ENCODE measurements around the gene PRDM11.

The PRDM11 gene

GRCh38 chr11:45225277-45225676, 78.8 kb downstream of the PRDM11 start:
- no peak for TF ChIP-seq CTCF (IDR thresholded peaks at IDR 0.05)
- no peaks in the 10 kb centered on the region for H3K9me3 ChIP-seq (ENCODE audit: control insufficient read depth, low read length)
- no peak overlapping the region for H3K9ac ChIP-seq
- no peaks in the 10 kb centered on the region for H3K79me2 ChIP-seq
- no peaks in the 10 kb centered on the region for H3K36me3 ChIP-seq (ENCODE audit: control insufficient read depth, insufficient read depth, low read length)
- no peaks in the 10 kb centered on the region for H3K4me1 ChIP-seq
- H3K27me3 ChIP-seq (ENCODE audit: control insufficient read depth, insufficient read depth, low read length), result no peaks in the 10 kb centered on the region
- no peak overlapping the region for H3K27ac ChIP-seq
- H2AFZ ChIP-seq, result no peak overlapping the region
- H3K4me3 ChIP-seq (ENCODE audit: low read depth, low read length), result no peak overlapping the region
- no peak overlapping the region for H3K4me2 ChIP-seq (ENCODE audit: low read length)

- no peaks in the 10 kb centered on the region for H3K36me3 ChIP-seq (ENCODE audit: control insufficient read depth, insufficient read depth, low read length)
Observed at GRCh38 chr11:45225961-45226871, 79.8 kb downstream of the PRDM11 start.

GRCh38 chr11:45226901-45227300, 80.5 kb downstream of the PRDM11 start:
- no peak overlapping the region for H3K4me2 ChIP-seq (ENCODE audit: low read length)
- no peak for TF ChIP-seq CTCF (IDR thresholded peaks at IDR 0.05)
- H3K27ac ChIP-seq, result no peak overlapping the region

More at GRCh38 chr11:45225961-45226871, 79.8 kb downstream of the PRDM11 start:
- H3K27ac ChIP-seq, result no peak overlapping the region
- H2AFZ ChIP-seq, result no peak overlapping the region
- TF ChIP-seq CTCF (IDR thresholded peaks at IDR 0.05), result no peak
- no peak overlapping the region for H3K4me2 ChIP-seq (ENCODE audit: low read length)
- H3K79me2 ChIP-seq, result no peaks in the 10 kb centered on the region
- no peaks in the 10 kb centered on the region for H3K9me3 ChIP-seq (ENCODE audit: control insufficient read depth, low read length)
- no peak overlapping the region for H3K9ac ChIP-seq
- no peaks in the 10 kb centered on the region for H3K27me3 ChIP-seq (ENCODE audit: control insufficient read depth, insufficient read depth, low read length)
- H3K4me3 ChIP-seq (ENCODE audit: low read depth, low read length), result no peak overlapping the region
- H3K4me1 ChIP-seq, result no peaks in the 10 kb centered on the region

GRCh38 chr11:45227836-45228235, 81.4 kb downstream of the PRDM11 start:
- Histone ChIP-seq H3K4me2 (ENCODE audit: low read length) (no peak overlapping the region), H3K9ac (no peak overlapping the region), H3K36me3 (ENCODE audit: control insufficient read depth, insufficient read depth, low read length) (no peaks in the 10 kb centered on the region), H3K79me2 (no peaks in the 10 kb centered on the region), H3K27me3 (ENCODE audit: control insufficient read depth, insufficient read depth, low read length) (no peaks in the 10 kb centered on the region), H3K27ac (no peak overlapping the region), H3K9me3 (ENCODE audit: control insufficient read depth, low read length) (no peaks in the 10 kb centered on the region), H3K4me1 (no peaks in the 10 kb centered on the region), H3K4me3 (ENCODE audit: low read depth, low read length) (no peak overlapping the region), H2AFZ (no peak overlapping the region)
- TF ChIP-seq CTCF (IDR thresholded peaks at IDR 0.05), result no peak

More at GRCh38 chr11:45226901-45227300, 80.5 kb downstream of the PRDM11 start:
- Histone ChIP-seq H3K4me3 (ENCODE audit: low read depth, low read length) (no peak overlapping the region), H2AFZ (no peak overlapping the region), H3K79me2 (no peaks in the 10 kb centered on the region), H3K9ac (no peak overlapping the region), H3K36me3 (ENCODE audit: control insufficient read depth, insufficient read depth, low read length) (no peaks in the 10 kb centered on the region), H3K4me1 (no peaks in the 10 kb centered on the region), H3K9me3 (ENCODE audit: control insufficient read depth, low read length) (no peaks in the 10 kb centered on the region), H3K27me3 (ENCODE audit: control insufficient read depth, insufficient read depth, low read length) (no peaks in the 10 kb centered on the region)

Data from parathyroid adenoma (tissue), 2 donors.